Measurements from ENCODE around the gene SYT14. TPM values are rescaled to one million over a fixed set of nuclear protein-coding genes. Genes with fewer than 3 reads are reported as not detected.

The SYT14 gene
- polyA plus RNA-seq, 1 donor from 2014 or later: 21.9 TPM

DNA sequence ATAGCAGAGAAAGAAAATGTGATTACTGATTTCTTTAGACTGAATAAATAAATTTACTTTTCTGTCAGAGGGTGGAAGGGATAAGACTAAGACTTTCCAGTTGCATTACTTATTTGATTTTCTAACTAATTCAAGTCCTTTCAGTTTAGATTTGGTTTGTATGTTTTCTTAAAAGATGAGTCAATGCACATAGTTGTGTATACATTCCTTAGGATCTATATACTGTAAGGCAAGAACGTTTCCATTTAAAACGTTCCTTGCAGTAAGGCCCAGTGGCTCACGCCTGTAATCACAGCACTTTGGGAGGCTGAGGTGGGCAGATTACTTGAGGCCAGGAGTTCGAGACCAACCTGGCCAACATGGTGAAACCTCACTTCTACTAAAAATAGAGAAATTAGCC lies 280.0 kb downstream of the SYT14 start:
- no peaks in the 10 kb centered on the region for H3K9me2 ChIP-seq (ENCODE audit: insufficient read depth, low read length)
- H4K20me1 ChIP-seq (ENCODE audit: insufficient read depth): no peaks in the 10 kb centered on the region
- no peak overlapping the region for H3K4me3 ChIP-seq (ENCODE audit: low read length)
- TF ChIP-seq CTCF (IDR thresholded peaks at IDR 0.05; ENCODE audit: poor library complexity, severe bottlenecking) (no peak), EZH2 (IDR thresholded peaks at IDR 0.05; ENCODE audit: borderline replicate concordance, insufficient read depth, low read length, poor library complexity, severe bottlenecking) (no peak), RAD21 (conservative IDR thresholded peaks at IDR 0.05) (no peak), SMC3 (conservative IDR thresholded peaks at IDR 0.05; ENCODE audit: poor library complexity) (no peak)
- no peaks in the 10 kb centered on the region for H3K27me3 ChIP-seq (ENCODE audit: insufficient read depth, low read depth, low read length)
- no peak overlapping the region for H3K9ac ChIP-seq (ENCODE audit: low read length)
- no peaks in the 10 kb centered on the region for H3F3A ChIP-seq (ENCODE audit: insufficient read depth, low read length, poor library complexity, severe bottlenecking)
- no peaks in the 10 kb centered on the region for H3K36me3 ChIP-seq (ENCODE audit: insufficient read depth, low read length)
- H3K9me3 ChIP-seq (ENCODE audit: low read length): no peaks in the 10 kb centered on the region
- no peak overlapping the region for H3K4me2 ChIP-seq (ENCODE audit: low read length)
- no peaks in the 10 kb centered on the region for H3K79me2 ChIP-seq (replicated peaks; ENCODE audit: insufficient read depth, low read length)
- no peak overlapping the region for H3K27ac ChIP-seq (ENCODE audit: low read length)
- no peak overlapping the region for H2AFZ ChIP-seq (ENCODE audit: low read depth, low read length)

Other genes starting within 250 kb of the SYT14 start
- not detected in 2 replicates for gene HSD11B1, start 233.4 kb upstream of the SYT14 start, polyA plus RNA-seq
- gene TRAF3IP3, start 182.2 kb upstream of the SYT14 start, polyA plus RNA-seq: not detected in 2 replicates
- gene C1orf74, start 153.7 kb upstream of the SYT14 start, polyA plus RNA-seq: 1.4 and 2.8 TPM in 2 replicates
- gene IRF6, start 132.1 kb upstream of the SYT14 start, polyA plus RNA-seq: not detected in 2 replicates
- 6.1 and 6.2 TPM in 2 replicates for gene UTP25, start 110.2 kb upstream of the SYT14 start, polyA plus RNA-seq

Measured in neural cell (in vitro differentiated cells).